Neutrophil (primary cell): ENCODE measurements around the gene NHERF2.

Source experiments
- H3K27ac ChIP-seq: fragments of 200-600 bp; sonication (generic); 2 replicates; pipeline ENCODE4 v1.5.1; 2016; ENCODE audit warnings: mild to moderate bottlenecking, moderate library complexity
- H3K27me3 ChIP-seq: fragments of 200-600 bp; sonication (generic); 2 replicates; pipeline ENCODE4 v1.6.0; 2016; ENCODE audit warnings: mild to moderate bottlenecking
- H3K36me3 ChIP-seq: fragments of 200-600 bp; sonication (generic); 2 replicates; pipeline ENCODE4 v1.5.1; 2017
- H3K4me1 ChIP-seq, 2 experiments: fragments of 200-600 bp in 1 of 2; sonication (generic) in 1 of 2; 1 replicate in 1 of 2; 2 replicates in 1 of 2; pipeline versions ENCODE4 v1.5.1 to v1.6.1; 2013 to 2016; ENCODE audit warnings: low read depth in 1 of 2, low read length in 1 of 2, mild to moderate bottlenecking in 1 of 2, moderate library complexity in 1 of 2; ENCODE audit not compliant: control insufficient read depth in 1 of 2, insufficient read depth in 1 of 2
- H3K4me3 ChIP-seq, 2 experiments: fragments of 200-600 bp in 1 of 2; sonication (generic) in 1 of 2; 1 replicate in 1 of 2; 2 replicates in 1 of 2; pipeline ENCODE4 v1.5.1; 2013 to 2016; ENCODE audit warnings: low read depth in 1 of 2, low read length in 1 of 2, mild to moderate bottlenecking in 1 of 2, moderate library complexity in 1 of 2
- H3K9me3 ChIP-seq: fragments of 200-600 bp; sonication (generic); 2 replicates; pipeline ENCODE4 v1.5.1; 2016
- CTCF ChIP-seq: fragments of 200-600 bp; sonication (generic); IDR thresholded peaks from 2 replicates; pipeline ENCODE4 v1.5.1; 2016; ENCODE audit warnings: antibody characterized with exemption

The NHERF2 gene

GRCh38 chr16:2028620-2029220 lies 2.0 kb downstream of the NHERF2 start:
- H3K27me3 ChIP-seq = peaks cover 84% of the 10 kb centered on the region
- no peaks in the 10 kb centered on the region for H3K9me3 ChIP-seq
- TF ChIP-seq CTCF = no peak
- H3K36me3 ChIP-seq = no peaks in the 10 kb centered on the region
- H3K4me1 ChIP-seq = peaks cover under 1 to 18% of the 10 kb centered on the region in 2 experiments
- H3K4me3 ChIP-seq = no peak overlapping the region
- H3K27ac ChIP-seq = no peak overlapping the region

GRCh38 chr16:2029350-2029749 lies 2.6 kb downstream of the NHERF2 start:
- H3K27ac ChIP-seq = no peak overlapping the region

DNA sequence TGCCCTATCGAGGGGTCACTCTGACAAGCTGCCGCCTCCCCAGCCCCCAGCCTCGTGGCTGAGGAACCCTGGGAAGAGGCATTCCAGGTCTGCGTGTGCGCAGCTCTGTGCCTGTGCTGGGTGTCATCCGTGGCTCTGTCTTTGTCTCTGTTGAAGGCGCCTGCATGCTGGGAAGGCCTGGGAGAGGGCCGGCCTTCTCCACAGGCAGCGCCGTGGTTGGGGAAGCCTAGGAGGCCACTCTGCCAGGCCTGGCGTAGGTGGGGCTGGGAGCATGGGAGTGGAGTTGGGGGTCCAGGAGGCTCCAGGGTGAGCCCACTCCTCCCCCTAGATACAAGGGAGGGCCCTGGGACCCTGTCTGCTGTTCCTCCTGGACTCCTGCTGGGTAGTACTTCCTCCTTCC lies 3.3 kb downstream of the NHERF2 start:
- Histone ChIP-seq H3K27me3 (peaks cover 81% of the 10 kb centered on the region), H3K4me3 (no peak overlapping the region), H3K4me1 (peaks cover 0 to 20% of the 10 kb centered on the region in 2 experiments), H3K36me3 (no peaks in the 10 kb centered on the region), H3K9me3 (no peaks in the 10 kb centered on the region), H3K27ac (no peak overlapping the region)
- TF ChIP-seq CTCF = no peak

More at GRCh38 chr16:2029350-2029749, 2.6 kb downstream of the NHERF2 start:
- Histone ChIP-seq H3K27me3 (peaks cover 83% of the 10 kb centered on the region), H3K4me3 (no peak overlapping the region), H3K4me1 (peaks cover 0 to 20% of the 10 kb centered on the region in 2 experiments), H3K9me3 (no peaks in the 10 kb centered on the region), H3K36me3 (no peaks in the 10 kb centered on the region)
- TF ChIP-seq CTCF = no peak

- no peak for TF ChIP-seq CTCF
- no peak overlapping the region for H3K27ac ChIP-seq
- H3K4me1 ChIP-seq = peaks cover 0 to 20% of the 10 kb centered on the region in 2 experiments
- peaks cover 71% of the 10 kb centered on the region for H3K27me3 ChIP-seq
- no peak overlapping the region for H3K4me3 ChIP-seq
- H3K9me3 ChIP-seq = no peaks in the 10 kb centered on the region
- no peaks in the 10 kb centered on the region for H3K36me3 ChIP-seq
These were observed 4.4 kb downstream of the NHERF2 start for GRCh38 chr16:2031081-2031577.

DNA sequence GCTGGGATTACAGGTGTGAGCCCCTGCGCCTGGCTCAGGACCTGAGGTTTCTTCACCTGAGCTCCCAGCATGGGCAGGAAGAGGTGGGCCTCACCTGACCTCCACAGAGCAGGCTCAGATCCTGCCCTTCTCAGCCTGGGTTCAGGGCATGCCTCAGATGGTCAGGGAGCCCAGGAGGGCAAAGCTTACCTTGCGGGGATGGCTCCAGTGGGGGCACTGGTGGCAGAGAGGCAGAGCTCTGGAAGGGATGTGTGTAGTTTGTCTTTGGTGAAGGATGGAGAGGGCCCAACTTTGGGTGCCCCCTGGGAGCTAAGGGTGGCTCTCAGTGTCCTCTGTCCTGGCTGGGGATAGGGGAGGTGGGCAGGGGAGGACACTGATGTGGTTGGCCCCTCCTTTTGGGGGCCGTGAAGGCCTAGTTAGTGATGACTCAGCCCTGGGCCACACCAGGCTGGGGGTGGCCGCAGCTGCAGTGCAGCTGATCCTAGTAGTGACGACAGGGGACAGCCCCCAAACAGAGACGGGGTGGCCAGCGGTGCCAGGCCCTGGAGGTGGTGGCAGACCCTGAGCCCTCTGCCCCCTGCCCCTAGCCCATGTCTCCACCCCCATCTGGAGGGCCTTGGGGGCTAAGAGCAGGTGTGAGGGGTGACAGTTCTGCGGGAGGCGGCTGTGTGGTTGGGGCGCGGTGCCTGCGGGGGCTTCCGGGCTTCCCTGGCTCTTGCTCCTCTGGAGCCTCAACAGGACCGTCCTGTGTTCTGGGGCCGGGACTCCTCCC lies 5.8 kb downstream of the NHERF2 start:
- no peak for TF ChIP-seq CTCF
- Histone ChIP-seq H3K36me3 (no peaks in the 10 kb centered on the region), H3K9me3 (no peaks in the 10 kb centered on the region), H3K4me1 (peaks cover 0 to 10% of the 10 kb centered on the region in 2 experiments), H3K4me3 (no peak overlapping the region), H3K27ac (no peak overlapping the region), H3K27me3 (peaks cover 57% of the 10 kb centered on the region)
